Activated T-cell treated with anti-CD3 and anti-CD28 coated beads, Interleukin-2, amount 50 U/mL, for 1 hour (primary cell): Measurements from ENCODE around the gene PIGL.

ENCODE experiments used
- DNase-seq: peaks from one replicate; pipeline ENCODE4 v3.0.0-alpha.2; 2020

PIGL gene

GRCh38 chr17:16354585-16354984 is 137.6 kb downstream of the PIGL start:
- no peak for DNase-seq

DNA sequence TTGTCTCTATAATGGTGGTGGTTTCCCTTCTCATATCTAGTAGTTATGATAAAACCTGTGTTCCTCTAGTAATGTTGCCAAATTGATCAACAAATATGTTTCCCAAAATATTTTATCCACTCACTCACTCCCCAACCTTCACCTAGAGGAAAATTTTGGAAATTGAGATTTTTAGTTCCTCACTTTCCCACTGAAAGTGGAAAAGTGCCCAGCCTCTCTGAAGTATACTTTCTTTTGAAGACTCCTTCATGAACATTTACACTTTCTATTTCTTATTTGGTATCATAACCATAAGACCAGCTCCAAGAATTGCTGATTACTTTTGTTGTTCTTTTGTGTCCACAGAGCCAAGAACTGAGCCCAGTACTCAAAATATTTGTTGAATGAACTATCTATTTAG is 141.4 kb downstream of the PIGL start:
- DNase-seq = no peak

- no peak for DNase-seq
These were observed 144.9 kb downstream of the PIGL start for GRCh38 chr17:16361874-16362273.

DNA sequence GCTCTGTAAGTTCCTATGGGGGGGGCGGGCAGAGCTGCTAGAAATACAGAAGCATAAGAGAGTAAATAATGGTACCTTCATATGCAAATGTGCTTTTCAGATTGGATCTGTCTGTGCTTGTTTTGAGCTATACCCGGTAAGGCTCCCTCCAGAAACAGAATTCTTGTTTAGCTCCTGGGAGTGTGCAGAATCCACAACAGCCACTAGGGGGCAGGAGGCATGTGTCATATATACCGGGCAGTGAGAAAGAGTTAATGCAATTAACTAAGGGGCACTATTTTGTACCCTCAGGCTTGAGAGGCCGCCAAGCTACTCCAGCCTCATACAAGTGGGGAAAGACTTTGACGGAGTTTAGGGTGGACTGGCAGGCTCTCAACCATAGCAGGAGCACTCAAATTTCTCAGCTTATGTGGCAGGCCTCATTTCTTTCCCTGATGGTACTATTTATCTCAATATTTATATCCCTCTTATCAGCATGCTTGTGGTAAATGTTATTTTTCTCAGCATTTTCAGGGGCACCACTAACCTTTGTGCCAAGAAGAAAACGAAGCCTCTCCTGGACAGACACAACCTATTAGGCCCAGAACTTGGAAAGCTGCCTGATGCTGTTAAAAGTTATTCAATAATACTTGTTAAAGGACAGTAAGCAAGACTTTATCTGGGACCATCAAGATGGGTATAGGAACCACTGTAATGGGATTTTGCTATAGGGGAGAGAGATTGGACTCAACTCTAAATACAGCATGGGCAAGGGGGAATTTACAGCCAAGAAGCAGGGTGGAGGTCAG is 146.9 kb downstream of the PIGL start:
- DNase-seq = peak; percentile 72

GRCh38 chr17:16364625-16365024 is 147.6 kb downstream of the PIGL start:
- no peak for DNase-seq

GRCh38 chr17:16371742-16372141 is 154.7 kb downstream of the PIGL start:
- no peak for DNase-seq

DNA sequence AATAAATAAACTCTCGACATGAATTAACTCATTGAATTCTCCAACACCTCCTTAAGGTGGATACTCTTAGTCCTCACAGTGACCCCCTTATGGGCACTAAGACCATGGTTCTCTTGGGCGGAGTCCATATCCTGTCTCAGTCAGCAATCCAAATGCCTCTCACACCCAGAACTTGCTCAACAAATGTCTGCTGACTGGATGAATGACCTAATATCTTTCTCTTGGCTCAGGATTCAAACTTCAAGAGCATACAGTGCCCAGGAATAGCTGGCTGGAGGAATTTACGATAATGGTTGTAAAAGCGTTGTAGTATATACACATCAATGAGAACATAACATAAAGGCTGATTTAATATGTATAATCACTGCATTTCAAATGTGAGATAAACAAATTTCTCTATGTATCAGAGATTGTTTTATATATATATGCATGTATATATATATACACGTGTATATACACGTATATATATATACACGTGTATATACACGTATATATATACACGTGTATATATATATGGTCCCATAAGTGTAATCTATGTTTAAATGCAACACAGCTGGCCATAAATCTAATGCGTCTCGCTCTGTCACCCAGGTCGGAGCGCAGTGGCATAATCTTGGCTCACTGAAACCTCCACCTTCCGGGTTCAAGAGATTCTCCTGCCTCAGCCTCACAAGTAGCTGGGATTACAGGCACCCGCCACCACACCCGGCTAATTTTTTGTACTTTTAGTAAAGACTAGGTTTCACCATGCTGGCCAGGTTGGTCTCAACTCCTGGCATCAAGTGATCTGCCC is 157.3 kb downstream of the PIGL start:
- DNase-seq = no peak
